CD4-positive, alpha-beta memory T cell (primary cell): ENCODE measurements around the gene BTK. TPM values are rescaled to one million over a fixed set of nuclear protein-coding genes. Genes with fewer than 3 reads are reported as not detected.

Experiments
- polyA plus RNA-seq, 2 donors: library from polyadenylated mRNA; unstranded; fragments of 300-500 nt; fragmentation: Illumina TruSeq; gene quantifications; one replicate each; pipeline ENCODE4 v1.2.3, GENCODE V29; 2021
- total RNA-seq, 2 experiments: library from RNA; stranded (reverse); gene quantifications; one replicate each; pipeline ENCODE4 v1.2.3, GENCODE V29; 2021

BTK gene
- total and polyA plus RNA-seq, 4 experiments from 2014 or later, result 1.1 to 1.9 (median 1.6) TPM; not detected in 1

Other genes with a start within 250 kb of the BTK start
- under 1 TPM in 1 of 2 experiments, not detected in 1; 0.08 TPM for gene DRP2, start 166.4 kb downstream of the BTK start, total RNA-seq
- under 1 TPM in 1 of 2 donors, not detected in 1; 0.13 TPM for gene DRP2, start 166.4 kb downstream of the BTK start, polyA plus RNA-seq
- gene TAF7L, start 94.9 kb downstream of the BTK start, total RNA-seq, result not detected
- not detected for gene TAF7L, start 94.9 kb downstream of the BTK start, polyA plus RNA-seq
- 10 to 100 TPM; 12.0 to 13.3 TPM for gene TIMM8A, start 37.4 kb downstream of the BTK start, total RNA-seq
- 10 to 100 TPM in 1 of 2 donors, 1 to 10 TPM in 1; 8.8 to 10.5 TPM for gene TIMM8A, start 37.4 kb downstream of the BTK start, polyA plus RNA-seq
- 100 to 1,000 TPM; 380 to 428 TPM for gene RPL36A, start 4.8 kb upstream of the BTK start, total RNA-seq
- 1,000 to 10,000 TPM; 2,296 to 2,724 TPM for gene RPL36A, start 4.8 kb upstream of the BTK start, polyA plus RNA-seq
- 10 to 100 TPM; 13.1 TPM for gene GLA, start 21.7 kb upstream of the BTK start, total RNA-seq
- 10 to 100 TPM in 1 of 2 donors, 1 to 10 TPM in 1; 9.6 to 16.1 TPM for gene GLA, start 21.7 kb upstream of the BTK start, polyA plus RNA-seq
- 10 to 100 TPM; 40.1 to 40.9 TPM for gene HNRNPH2, start 22.0 kb upstream of the BTK start, total RNA-seq
- gene HNRNPH2, start 22.0 kb upstream of the BTK start, polyA plus RNA-seq, result 100 to 1,000 TPM in 1 of 2 donors, 10 to 100 TPM in 1; 86.1 to 105 TPM
- 10 to 100 TPM; 13.1 to 13.3 TPM for gene ARMCX4, start 99.3 kb upstream of the BTK start, total RNA-seq
- 1 to 10 TPM in 1 of 2 donors, not detected in 1; 2.4 TPM for gene ARMCX4, start 99.3 kb upstream of the BTK start, polyA plus RNA-seq
- gene ARMCX1, start 164.4 kb upstream of the BTK start, total RNA-seq, result under 1 TPM; 0.39 to 0.44 TPM
- gene ARMCX1, start 164.4 kb upstream of the BTK start, polyA plus RNA-seq, result under 1 TPM in 1 of 2 donors, not detected in 1; 0.32 TPM
- 10 to 100 TPM; 36.6 to 40.5 TPM for gene ARMCX6, start 231.8 kb upstream of the BTK start, total RNA-seq
- 10 to 100 TPM; 44.6 to 46.9 TPM for gene ARMCX6, start 231.8 kb upstream of the BTK start, polyA plus RNA-seq
- gene ARMCX3, start 237.0 kb upstream of the BTK start, total RNA-seq, result 10 to 100 TPM; 39.6 to 40.1 TPM
- gene ARMCX3, start 237.0 kb upstream of the BTK start, polyA plus RNA-seq, result 10 to 100 TPM; 18.4 to 25.2 TPM